Breast epithelium (tissue), 3 donors: ENCODE results near the gene MPZL2.

ENCODE experiments used
- CTCF ChIP-seq, 3 donors: fragments of 450-650 bp; IDR thresholded peaks; one replicate each; pipeline ENCODE4 v1.5.1; 2016 to 2017; ENCODE audit warnings: antibody characterized with exemption in 3 of 3, mild to moderate bottlenecking in 3 of 3, moderate library complexity in 3 of 3
- POLR2AphosphoS5 ChIP-seq, 3 donors: sonication (generic); formaldehyde crosslinking; IDR thresholded peaks; one replicate each; pipeline ENCODE4 v1.6.1; 2017; ENCODE audit warnings: antibody characterized with exemption in 3 of 3

GRCh38 chr11:118274186-118274585 is 10.1 kb upstream of the MPZL2 start:
- TF ChIP-seq CTCF (IDR thresholded peaks at IDR 0.05) (no peak), POLR2AphosphoS5 (IDR thresholded peaks at IDR 0.05) (no peak)
